Sigmoid colon (tissue), 4 donors: Measurements from ENCODE around the gene ADCY2.

Experiments
- EP300 ChIP-seq, 4 donors: sonication (generic); formaldehyde crosslinking; IDR thresholded peaks; one replicate each; pipeline ENCODE4 v1.6.1; 2017; ENCODE audit warnings: antibody characterized with exemption in 4 of 4
- TF ChIP-seq, protein P1 (sequence below), 4 experiments: fragments of 450-650 bp in 3 of 4; fragments of 200-600 bp in 1 of 4; IDR thresholded peaks; one replicate each; pipeline ENCODE4 v1.5.1; 2016 to 2019; ENCODE audit warnings: antibody characterized with exemption in 4 of 4, mild to moderate bottlenecking in 3 of 4, moderate library complexity in 2 of 4

DNA sequence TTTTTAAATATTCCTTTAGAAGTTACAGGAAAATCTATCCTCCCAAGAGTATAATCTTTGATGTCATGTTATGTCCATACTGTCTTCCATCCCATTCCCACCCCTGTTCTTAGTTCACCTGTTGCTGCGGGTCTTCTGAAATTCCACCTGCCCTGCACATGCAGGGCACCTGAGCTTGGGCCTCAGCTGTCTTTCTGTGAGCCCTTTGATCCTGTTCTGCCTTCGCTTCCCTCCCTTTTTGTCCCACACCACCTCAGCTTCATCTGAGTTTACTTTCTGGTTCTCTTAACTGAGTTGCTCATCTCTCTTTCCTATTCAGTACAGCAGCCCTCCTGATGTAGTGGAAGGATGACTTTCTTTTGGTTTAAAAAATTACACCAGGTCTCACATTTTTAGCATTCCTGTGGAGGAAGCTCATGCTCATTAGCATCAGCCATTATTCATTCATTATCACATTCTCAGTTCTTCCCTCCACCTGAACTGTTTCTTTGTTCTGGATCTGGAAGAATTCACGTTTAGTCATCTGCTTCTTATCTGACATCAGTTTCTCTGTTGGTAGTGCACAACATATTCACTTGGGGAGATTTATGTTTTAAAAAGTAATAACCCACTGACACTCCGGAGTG is 211.0 kb downstream of the ADCY2 start:
- TF ChIP-seq, protein P1, sequence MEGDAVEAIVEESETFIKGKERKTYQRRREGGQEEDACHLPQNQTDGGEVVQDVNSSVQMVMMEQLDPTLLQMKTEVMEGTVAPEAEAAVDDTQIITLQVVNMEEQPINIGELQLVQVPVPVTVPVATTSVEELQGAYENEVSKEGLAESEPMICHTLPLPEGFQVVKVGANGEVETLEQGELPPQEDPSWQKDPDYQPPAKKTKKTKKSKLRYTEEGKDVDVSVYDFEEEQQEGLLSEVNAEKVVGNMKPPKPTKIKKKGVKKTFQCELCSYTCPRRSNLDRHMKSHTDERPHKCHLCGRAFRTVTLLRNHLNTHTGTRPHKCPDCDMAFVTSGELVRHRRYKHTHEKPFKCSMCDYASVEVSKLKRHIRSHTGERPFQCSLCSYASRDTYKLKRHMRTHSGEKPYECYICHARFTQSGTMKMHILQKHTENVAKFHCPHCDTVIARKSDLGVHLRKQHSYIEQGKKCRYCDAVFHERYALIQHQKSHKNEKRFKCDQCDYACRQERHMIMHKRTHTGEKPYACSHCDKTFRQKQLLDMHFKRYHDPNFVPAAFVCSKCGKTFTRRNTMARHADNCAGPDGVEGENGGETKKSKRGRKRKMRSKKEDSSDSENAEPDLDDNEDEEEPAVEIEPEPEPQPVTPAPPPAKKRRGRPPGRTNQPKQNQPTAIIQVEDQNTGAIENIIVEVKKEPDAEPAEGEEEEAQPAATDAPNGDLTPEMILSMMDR (IDR thresholded peaks at IDR 0.05), result no peak
- no peak for TF ChIP-seq EP300 (IDR thresholded peaks at IDR 0.05)
